ENCODE measurements around the gene ULK1.
A peak's percentile ranks its signal among the peaks of the same experiment; 100 is the strongest.

Gene ULK1

GRCh38 chr12:131893605-131894312 lies 663 bp upstream of the ULK1 start:
- peak; percentile 33 for DNase-seq

- peak; percentile 61 for DNase-seq
These were observed 688 bp downstream of the ULK1 start for GRCh38 chr12:131894981-131895639.

- no peak for DNase-seq
These were observed 1.2 kb downstream of the ULK1 start for GRCh38 chr12:131895640-131896079.

- peak; percentile 91 for DNase-seq
These were observed 1.8 kb downstream of the ULK1 start for GRCh38 chr12:131896080-131896810.

GRCh38 chr12:131896811-131897270 lies 2.4 kb downstream of the ULK1 start:
- DNase-seq = no peak

GRCh38 chr12:131897276-131897675 lies 2.9 kb downstream of the ULK1 start:
- no peak for DNase-seq

- no peak for DNase-seq
These were observed 3.5 kb downstream of the ULK1 start for GRCh38 chr12:131897875-131898274.

- DNase-seq = peak; percentile 10
These were observed 6.0 kb downstream of the ULK1 start for GRCh38 chr12:131900397-131900796.

- no peak for DNase-seq
These were observed 7.3 kb downstream of the ULK1 start for GRCh38 chr12:131901431-131902331.

- DNase-seq = no peak
These were observed 8.2 kb downstream of the ULK1 start for GRCh38 chr12:131902332-131903241.

GRCh38 chr12:131903270-131904255 lies 9.1 kb downstream of the ULK1 start:
- no peak for DNase-seq

- DNase-seq = no peak
These were observed 9.9 kb downstream of the ULK1 start for GRCh38 chr12:131904346-131904745.

GRCh38 chr12:131905081-131905629 lies 10.7 kb downstream of the ULK1 start:
- no peak for DNase-seq

- DNase-seq = no peak
These were observed 11.2 kb downstream of the ULK1 start for GRCh38 chr12:131905630-131906091.

GRCh38 chr12:131907379-131908091 lies 13.1 kb downstream of the ULK1 start:
- no peak for DNase-seq

GRCh38 chr12:131908092-131909080 lies 14.0 kb downstream of the ULK1 start:
- no peak for DNase-seq

- DNase-seq = no peak
These were observed 14.8 kb downstream of the ULK1 start for GRCh38 chr12:131909081-131909751.

Data from NCI-H69 (cell line).